Activated naive CD4-positive, alpha-beta T cell treated with anti-CD3 and anti-CD28 coated beads, Interleukin-2, amount 50 U/mL, for 16 hours (primary cell): ENCODE results near the gene SLC25A6.
"Not testable (repeated sequence)": the region's sequence is repeated elsewhere in the genome, so short reads cannot be mapped to it uniquely, and the experiment has no call there.

Source experiments
- DNase-seq: peaks from one replicate; pipeline ENCODE4 v3.0.0-alpha.2; 2020

The SLC25A6 gene

DNA sequence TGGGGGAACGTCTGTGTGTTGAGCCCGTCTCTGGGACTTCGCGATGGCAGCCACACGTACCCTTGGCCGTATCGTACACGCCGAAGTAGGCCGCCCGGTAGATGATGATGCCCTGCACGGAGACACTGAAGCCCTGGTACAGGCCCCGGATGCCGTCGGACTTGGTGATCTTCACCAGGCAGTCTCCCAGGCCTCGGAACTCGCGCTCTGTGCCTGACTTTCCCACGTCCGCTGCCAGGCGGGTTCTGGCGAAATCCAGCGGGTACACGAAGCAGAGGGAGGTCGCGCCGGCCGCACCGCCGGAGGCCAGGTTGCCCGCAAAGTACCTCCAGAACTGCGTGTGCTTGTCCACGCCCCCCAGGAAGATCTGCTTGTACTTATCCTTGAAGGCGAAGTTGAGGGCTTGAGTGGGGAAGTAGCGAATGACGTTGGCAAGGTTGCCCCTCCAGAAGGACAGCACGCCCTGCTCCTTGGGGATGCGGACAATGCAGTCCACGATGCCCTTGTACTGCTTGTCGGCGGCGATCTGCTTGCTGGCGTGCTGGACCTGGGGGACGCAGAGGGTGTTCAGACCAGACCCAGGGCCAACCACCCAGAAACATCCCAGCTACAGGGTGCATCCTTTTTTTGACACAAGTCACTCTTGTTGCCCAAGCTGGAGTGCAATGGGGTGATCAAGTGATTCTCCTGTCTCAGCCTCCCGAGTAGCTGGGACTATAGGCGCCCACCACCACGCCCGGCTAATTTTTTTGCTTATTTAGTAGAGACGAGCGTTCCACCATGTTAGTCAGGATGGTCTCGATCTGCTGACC lies 2.5 kb downstream of the SLC25A6 start:
- peak; percentile 11 for DNase-seq

GRCh38 chrX:1388651-1389050 lies 3.3 kb downstream of the SLC25A6 start:
- DNase-seq = no peak

GRCh38 chrX:1387141-1387776 lies 4.7 kb downstream of the SLC25A6 start:
- DNase-seq = peak; percentile 15

- DNase-seq = peak; percentile 9
Measured at GRCh38 chrX:1386338-1387127, 5.4 kb downstream of the SLC25A6 start.

DNA sequence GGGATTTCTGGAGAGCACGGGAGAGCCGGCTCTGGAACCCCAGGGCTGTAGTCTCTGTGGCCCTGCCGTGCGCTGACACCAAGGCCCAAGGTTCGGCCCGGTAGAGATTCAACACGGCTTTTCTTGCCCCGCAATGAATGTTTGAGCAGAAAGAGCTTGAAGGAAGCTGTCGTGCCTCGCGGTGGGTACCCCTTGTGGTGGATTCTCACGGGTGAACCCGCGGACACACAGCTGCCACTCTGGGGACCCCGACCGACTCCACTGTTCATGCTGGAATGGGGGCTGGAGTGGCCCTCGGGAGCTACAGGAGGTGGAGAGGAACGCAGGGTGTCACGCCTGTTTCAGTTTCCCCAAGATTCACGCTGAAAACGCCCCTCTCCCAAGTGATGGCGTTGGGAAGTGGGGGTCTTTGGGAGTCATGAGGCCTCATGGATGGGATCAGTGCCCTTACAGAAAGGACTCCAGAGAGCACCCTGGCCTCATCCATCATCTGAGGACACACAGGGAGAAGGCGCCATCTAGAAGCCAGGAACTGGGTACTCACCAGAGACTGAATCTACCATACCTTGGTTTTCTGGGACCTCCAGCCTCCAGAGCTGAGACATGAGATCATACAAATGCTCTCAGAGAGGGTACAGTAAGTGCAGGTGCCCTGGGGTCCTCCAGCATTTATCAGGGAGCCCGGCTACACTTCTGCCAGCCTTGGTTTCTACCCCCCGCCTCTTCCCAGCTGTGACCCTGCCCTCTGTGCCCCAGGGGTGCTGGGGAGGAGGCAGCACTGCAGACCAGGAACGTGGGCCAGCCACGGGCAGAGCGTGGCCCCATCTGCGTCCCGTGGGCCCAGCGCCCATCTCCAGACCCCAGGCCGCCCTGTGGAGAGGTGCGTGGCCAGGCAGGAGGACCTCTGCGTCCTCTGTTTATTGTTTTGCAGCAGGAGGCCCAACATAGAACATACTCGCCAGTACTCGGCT lies 6.4 kb downstream of the SLC25A6 start:
- DNase-seq = peak; percentile 7

DNA sequence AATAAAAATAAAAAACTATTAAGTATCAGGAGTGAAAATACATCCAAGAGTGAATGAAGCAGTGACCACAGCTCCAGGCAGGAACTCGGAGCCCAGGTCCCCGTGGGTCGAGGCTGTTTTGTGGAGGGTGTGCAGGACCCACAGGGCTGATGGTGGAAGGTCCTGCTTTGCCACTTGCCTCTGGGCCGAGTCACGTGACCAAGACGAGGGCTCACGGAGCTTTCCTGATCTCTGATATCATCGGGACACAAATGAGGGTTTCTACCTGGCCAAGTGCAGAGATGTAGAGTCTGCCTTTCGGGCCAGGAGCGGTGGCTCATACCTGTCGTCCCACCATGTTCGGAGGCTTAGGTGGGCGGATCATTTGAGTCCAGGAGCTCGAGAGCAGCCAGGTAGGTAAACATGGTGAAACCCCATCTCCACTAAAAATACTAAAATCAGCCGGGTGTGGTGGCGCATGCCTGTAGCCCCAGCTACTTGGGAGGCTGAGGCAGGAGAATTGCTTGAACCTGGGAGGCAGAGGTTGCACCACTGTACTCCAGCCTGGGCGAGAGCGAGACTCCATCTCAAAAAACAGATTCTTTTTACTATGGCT lies 7.2 kb downstream of the SLC25A6 start:
- DNase-seq = no peak

DNA sequence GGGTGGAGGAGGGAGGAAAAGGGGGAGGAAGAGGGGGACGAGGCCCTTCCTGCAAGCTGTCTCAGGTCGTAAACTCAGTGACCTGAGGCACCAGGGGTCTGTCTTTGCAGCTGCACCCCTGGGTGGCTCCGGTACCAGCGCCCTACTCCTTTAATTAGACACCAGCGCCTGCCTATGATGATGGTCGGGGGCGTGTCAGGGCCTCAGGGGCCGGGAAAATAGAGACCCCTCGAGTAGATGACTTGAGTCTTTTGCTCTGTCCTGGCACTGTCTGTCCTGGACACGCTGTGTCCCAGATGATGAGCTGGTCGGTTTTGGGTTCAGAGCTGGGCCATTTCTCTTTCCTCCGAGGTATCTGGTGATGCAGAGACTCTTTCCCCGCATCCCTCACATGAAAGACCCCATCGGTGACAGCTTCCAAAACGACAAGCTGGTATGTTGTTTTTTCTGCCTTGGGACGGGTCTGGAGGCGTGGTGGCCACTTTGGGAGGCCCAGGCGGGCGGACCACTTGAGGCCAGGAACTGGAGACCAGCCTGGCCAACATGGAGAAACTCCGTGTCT lies 11.2 kb downstream of the SLC25A6 start:
- DNase-seq = no peak

DNA sequence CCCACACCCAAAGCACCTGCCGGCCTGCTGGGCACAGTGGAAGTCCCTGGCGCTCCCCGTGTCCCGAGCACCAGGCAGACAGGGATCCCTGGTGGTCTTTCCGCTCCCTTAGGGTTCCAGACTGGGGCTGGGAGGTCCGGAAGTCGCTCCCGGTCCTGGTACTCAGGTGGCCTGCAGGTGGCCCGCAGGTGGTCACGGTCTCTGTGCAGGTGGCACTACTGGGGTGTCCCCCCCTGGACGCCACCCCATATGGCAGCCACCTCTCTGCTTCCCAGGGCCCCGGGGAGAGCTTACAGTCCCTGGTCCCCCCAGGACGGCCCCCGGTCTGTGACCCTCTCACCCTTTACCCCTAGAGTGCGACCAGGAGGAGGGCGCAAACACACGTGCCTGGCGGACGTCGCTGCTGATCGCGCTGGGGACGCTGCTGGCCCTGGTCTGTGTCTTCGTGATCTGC lies 13.6 kb downstream of the SLC25A6 start:
- DNase-seq = no peak

- DNase-seq = no peak
Measured at GRCh38 chrX:1368385-1368698, 23.6 kb downstream of the SLC25A6 start.

- DNase-seq = not testable (repeated sequence)
Measured at GRCh38 chrX:1366363-1366762, 25.6 kb downstream of the SLC25A6 start.

- no peak for DNase-seq
Measured at GRCh38 chrX:1361910-1362309, 30.0 kb downstream of the SLC25A6 start.

DNA sequence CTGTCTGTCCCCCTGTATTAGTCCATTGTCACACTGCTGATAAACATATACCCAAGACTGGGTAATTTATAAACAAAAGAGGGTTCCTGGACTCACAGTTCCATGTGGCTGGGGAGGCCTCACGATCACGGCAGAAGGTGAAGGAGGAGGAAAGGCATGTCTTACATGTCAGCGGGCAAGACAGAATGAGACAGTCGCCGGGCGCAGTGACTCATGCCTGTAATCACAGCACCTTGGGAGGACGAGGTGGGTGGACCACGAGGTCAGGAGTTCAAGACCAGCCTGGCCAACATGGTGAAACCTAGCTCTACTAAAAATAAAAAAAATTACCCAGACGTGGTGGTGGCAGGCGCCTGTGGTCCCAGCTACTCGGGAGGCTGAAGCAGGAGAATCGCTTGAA lies 30.6 kb downstream of the SLC25A6 start:
- no peak for DNase-seq

- DNase-seq = no peak
Measured at GRCh38 chrX:1360171-1360570, 31.7 kb downstream of the SLC25A6 start.

DNA sequence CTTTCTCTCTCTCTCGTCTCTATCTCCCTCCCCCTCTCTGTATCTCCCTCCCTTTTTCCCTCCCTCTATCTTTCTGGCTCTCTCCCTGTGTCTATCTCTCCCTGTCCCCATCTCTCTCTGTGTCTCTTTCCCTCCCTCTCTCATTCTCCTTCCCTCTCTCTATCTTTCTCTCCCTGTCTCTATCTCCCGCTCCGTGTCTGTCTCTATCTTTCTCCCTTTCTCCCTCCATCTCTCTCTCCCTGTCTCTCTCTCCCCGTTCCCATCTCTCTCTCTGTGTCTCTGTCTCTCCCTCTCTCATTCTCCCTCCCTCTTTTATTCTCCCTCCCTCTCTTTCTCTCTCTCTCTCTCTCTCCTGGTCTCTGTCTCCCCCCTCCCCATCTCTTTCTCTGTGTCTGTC lies 32.4 kb downstream of the SLC25A6 start:
- DNase-seq = no peak

- DNase-seq = no peak
Measured at GRCh38 chrX:1358793-1359476, 33.0 kb downstream of the SLC25A6 start.

DNA sequence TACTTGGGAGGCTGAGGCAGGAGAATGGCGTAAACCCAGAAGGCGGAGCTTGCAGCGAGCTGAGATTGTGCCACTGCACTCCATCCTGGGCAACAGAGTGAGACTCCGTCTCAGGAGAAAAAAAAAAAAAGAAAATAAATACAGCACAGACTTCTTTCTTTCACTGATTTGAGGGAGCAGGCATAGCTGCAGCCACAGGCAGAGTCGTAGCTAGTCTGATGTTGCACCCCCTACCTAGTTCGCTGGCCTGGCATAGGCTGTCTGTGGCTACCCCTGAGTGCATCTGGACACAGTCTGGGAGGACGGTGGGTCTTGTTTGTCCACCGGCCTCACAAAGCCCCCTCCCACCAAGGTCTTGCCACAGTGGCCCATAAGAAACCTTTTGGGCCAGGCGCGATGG lies 33.9 kb downstream of the SLC25A6 start:
- no peak for DNase-seq

DNA sequence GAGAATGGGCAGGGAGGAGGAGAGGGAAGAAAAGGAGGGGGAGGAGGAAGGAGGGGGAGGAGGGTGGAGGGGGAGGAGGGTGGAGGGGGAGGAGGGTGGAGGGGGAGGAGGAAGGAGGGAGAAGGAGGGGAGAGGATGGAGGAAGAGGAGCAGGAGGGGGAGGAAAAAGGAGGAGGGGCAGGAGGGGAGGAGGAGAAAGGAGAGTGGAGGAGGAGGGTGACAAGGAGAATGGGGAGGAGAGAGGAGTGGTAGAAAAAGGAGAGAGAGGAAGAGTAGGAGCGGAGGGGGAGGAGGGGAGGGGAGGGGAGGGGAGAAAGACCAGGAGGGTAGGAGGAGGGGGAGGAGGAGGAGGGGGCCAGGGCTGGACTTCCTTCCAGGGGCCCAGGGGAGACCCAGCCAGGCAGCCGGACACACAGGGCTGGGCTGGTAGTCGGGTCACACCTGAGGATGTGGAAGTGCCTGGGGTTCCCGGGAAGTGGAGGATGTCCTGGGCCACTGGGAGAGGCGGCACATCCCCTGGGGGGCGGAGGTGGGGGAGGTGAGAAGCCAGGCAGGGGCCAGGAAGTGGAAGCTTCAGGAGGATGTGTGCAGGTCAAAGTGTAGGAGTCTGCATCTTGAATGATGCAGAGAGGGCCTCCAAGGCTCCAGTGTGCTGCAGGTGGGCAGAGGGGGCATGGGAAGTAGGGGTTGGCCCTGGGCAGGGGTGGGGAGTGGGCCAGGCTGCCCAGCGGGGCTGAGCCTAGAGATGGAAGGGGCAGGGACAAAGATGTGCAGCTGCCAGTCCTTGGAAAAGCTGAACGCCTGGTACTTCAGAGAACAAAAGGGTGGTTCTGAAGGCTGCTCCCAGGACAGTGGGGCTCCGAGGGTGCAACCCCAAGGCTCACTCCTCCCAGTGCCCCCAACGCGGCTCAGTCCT lies 36.5 kb downstream of the SLC25A6 start:
- no peak for DNase-seq

GRCh38 chrX:1354036-1355019 lies 37.6 kb downstream of the SLC25A6 start:
- DNase-seq = no peak
